Measurements from ENCODE around the gene ADGRL3. TPM values are rescaled to one million over a fixed set of nuclear protein-coding genes. Genes with fewer than 3 reads are reported as not detected.

Gene ADGRL3
- total RNA-seq, 4 donors from 2014 or later, result 6.1 to 26.0 (median 7.3) TPM

DNA sequence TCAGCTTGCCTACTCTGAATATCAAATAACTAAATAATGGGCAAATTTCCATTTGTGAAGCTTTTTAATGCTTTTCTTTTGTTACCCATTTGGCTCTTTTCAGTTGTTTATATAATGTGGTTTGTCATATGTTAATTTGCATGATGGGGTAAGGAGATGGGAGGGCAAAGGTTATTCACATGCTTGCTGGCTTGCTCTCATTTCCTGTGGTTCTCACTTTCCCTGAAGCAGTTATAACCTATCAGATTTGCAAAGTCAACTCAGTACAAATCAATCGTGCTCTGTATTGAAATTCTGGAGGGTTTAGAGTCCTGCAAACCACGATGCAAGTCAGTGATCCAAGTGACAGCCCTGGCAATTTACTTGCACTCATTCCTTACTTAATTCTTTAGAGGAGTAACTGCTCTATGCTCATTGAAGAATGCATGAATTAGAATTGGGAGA, 711.2 kb downstream of the ADGRL3 start:
- H3K4me1 ChIP-seq, result no peaks in the 10 kb centered on the region
- no peaks in the 10 kb centered on the region for H3K27me3 ChIP-seq
- no peak overlapping the region for H3K27ac ChIP-seq
- H3K4me3 ChIP-seq, result no peak overlapping the region
- no peaks in the 10 kb centered on the region for H3K36me3 ChIP-seq
- H3K9me3 ChIP-seq, result no peaks in the 10 kb centered on the region
- ATAC-seq, result no peak
- 52 to 100% methylated on average over 1 to 2 of the region's 2 CpGs for whole genome bisulfite sequencing, 2 donors (ENCODE audit: low coverage in 1 of 2)
- TF ChIP-seq EP300 (IDR thresholded peaks at IDR 0.05) (no peak), POLR2AphosphoS5 (IDR thresholded peaks at IDR 0.05) (no peak), POLR2A (IDR thresholded peaks at IDR 0.05) (no peak)
- TF ChIP-seq, protein P1, sequence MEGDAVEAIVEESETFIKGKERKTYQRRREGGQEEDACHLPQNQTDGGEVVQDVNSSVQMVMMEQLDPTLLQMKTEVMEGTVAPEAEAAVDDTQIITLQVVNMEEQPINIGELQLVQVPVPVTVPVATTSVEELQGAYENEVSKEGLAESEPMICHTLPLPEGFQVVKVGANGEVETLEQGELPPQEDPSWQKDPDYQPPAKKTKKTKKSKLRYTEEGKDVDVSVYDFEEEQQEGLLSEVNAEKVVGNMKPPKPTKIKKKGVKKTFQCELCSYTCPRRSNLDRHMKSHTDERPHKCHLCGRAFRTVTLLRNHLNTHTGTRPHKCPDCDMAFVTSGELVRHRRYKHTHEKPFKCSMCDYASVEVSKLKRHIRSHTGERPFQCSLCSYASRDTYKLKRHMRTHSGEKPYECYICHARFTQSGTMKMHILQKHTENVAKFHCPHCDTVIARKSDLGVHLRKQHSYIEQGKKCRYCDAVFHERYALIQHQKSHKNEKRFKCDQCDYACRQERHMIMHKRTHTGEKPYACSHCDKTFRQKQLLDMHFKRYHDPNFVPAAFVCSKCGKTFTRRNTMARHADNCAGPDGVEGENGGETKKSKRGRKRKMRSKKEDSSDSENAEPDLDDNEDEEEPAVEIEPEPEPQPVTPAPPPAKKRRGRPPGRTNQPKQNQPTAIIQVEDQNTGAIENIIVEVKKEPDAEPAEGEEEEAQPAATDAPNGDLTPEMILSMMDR (IDR thresholded peaks at IDR 0.05), result no peak

DNA sequence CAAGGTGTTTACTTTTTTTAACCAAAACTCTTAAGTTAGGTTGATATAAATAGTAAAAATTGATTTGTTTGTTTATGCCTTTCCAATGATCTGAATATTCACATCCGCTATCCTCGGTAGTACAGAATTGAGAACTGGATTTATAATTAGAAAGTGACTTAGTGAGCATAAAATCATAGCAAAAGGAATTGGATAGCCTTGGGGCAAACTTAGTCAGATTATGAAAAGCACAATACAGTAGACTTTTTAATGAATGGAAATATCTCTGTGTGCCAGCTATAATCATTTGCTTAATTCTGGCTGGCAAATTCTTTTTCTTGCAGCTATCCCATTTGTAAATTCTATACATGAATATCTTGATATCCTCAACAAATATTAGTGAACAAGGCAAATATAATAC, 713.5 kb downstream of the ADGRL3 start:
- H3K4me1 ChIP-seq, result no peaks in the 10 kb centered on the region
- WGBS, 2 donors (ENCODE audit: low coverage in 1 of 2), result 87 to 88% methylated on average over 2 of the region's 2 CpGs
- TF ChIP-seq, protein P1 (IDR thresholded peaks at IDR 0.05), result no peak
- TF ChIP-seq EP300 (IDR thresholded peaks at IDR 0.05) (no peak), POLR2A (IDR thresholded peaks at IDR 0.05) (no peak), POLR2AphosphoS5 (IDR thresholded peaks at IDR 0.05) (no peak)
- no peak overlapping the region for H3K4me3 ChIP-seq
- no peaks in the 10 kb centered on the region for H3K9me3 ChIP-seq
- H3K27me3 ChIP-seq, result no peaks in the 10 kb centered on the region
- ATAC-seq, result no peak
- H3K27ac ChIP-seq, result no peak overlapping the region
- H3K36me3 ChIP-seq, result no peaks in the 10 kb centered on the region

DNA sequence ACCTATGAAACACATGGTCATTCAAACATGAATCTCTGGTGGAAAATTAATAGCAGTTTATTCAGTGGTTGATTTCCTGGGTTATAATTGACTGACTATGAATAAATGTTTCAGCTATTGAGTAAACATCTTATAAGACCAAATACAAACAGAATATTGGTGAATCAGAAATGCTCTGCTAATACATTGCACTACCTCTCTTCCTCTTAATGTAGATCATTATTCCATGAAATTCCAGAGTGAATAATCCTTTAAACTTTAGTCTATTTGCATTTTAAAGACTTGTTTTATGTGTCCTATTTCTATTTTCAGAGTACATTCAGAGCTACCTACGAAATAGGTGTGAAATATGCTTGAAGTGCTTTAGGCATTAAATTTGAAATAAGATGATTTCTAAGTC, 715.4 kb downstream of the ADGRL3 start:
- Histone ChIP-seq H3K4me1 (no peaks in the 10 kb centered on the region), H3K36me3 (no peaks in the 10 kb centered on the region), H3K27me3 (no peaks in the 10 kb centered on the region), H3K9me3 (no peaks in the 10 kb centered on the region), H3K4me3 (no peak overlapping the region), H3K27ac (no peak overlapping the region)
- WGBS, 2 donors (ENCODE audit: low coverage in 1 of 2), result 86 to 89% methylated on average over 1 of the region's 1 CpG
- TF ChIP-seq, protein P1 (IDR thresholded peaks at IDR 0.05), result no peak
- no peak for TF ChIP-seq EP300 (IDR thresholded peaks at IDR 0.05)
- no peak for TF ChIP-seq POLR2AphosphoS5 (IDR thresholded peaks at IDR 0.05)
- TF ChIP-seq POLR2A (IDR thresholded peaks at IDR 0.05), result no peak
- no peak for ATAC-seq

DNA sequence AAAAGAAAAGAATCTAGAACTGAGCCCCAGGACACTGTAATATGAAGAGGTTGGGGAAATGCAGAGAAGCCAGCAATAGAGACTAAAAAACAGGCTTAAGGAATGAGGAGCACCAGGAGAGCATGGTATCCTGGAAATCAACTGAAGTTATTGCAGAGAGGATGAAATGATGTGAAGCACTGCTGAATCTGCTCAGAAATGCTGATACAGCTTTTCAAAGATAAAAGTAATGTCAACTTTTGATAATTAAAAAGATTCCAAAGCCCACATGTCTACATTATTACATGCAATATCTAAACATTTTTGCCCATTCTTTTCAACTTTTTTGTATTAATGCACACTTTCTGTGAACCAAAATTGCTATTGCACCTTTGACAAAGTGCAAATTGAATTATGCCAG, 718.4 kb downstream of the ADGRL3 start:
- H3K9me3 ChIP-seq, result no peaks in the 10 kb centered on the region
- no peaks in the 10 kb centered on the region for H3K4me1 ChIP-seq
- no peak overlapping the region for H3K27ac ChIP-seq
- TF ChIP-seq, protein P1 (IDR thresholded peaks at IDR 0.05), result no peak
- TF ChIP-seq EP300 (IDR thresholded peaks at IDR 0.05) (no peak), POLR2AphosphoS5 (IDR thresholded peaks at IDR 0.05) (no peak), POLR2A (IDR thresholded peaks at IDR 0.05) (no peak)
- H3K27me3 ChIP-seq, result no peaks in the 10 kb centered on the region
- H3K4me3 ChIP-seq, result no peak overlapping the region
- no peak for ATAC-seq
- no peaks in the 10 kb centered on the region for H3K36me3 ChIP-seq

DNA sequence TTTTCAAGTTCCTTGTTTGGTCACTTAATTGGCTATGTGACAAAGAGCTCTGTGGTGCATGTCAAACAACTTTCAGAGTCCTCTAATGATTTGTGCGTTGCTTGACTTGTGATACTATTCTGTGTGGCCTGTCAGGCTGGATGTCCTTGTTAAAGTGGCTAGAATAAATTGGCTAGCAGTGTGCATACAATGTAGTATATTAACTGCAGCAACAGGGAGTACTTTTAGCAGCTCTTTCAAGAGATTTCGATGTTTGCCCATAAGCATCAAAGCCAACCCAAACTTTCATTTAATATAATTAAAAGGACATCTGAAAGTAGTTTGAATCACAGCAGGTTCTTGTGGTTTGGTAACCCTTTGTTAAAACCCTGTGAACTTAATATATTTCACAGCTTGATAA, 718.9 kb downstream of the ADGRL3 start:
- no peak for ATAC-seq
- Histone ChIP-seq H3K9me3 (no peaks in the 10 kb centered on the region), H3K4me3 (no peak overlapping the region), H3K27ac (no peak overlapping the region), H3K27me3 (no peaks in the 10 kb centered on the region), H3K36me3 (no peaks in the 10 kb centered on the region), H3K4me1 (no peaks in the 10 kb centered on the region)
- no peak for TF ChIP-seq POLR2AphosphoS5 (IDR thresholded peaks at IDR 0.05)
- TF ChIP-seq POLR2A (IDR thresholded peaks at IDR 0.05), result no peak
- TF ChIP-seq, protein P1 (IDR thresholded peaks at IDR 0.05), result no peak
- TF ChIP-seq EP300 (IDR thresholded peaks at IDR 0.05), result no peak
- 37 to 81% methylated on average over 2 of the region's 2 CpGs for WGBS, 2 donors (ENCODE audit: low coverage in 1 of 2)
